Panc1 (cell line): Measurements from ENCODE around the gene TARBP1. TPM values are rescaled to one million over a fixed set of nuclear protein-coding genes. Genes with fewer than 3 reads are reported as not detected.

Experiments
- ATAC-seq: fragments of 200-7000 bp; cut with Tn5 transposase; 2 replicates; pipeline ENCODE4 v1.9.1; 2020; ENCODE audit warnings: mild to moderate bottlenecking, moderate library complexity
- BruUV-seq: library from RNA; stranded (reverse); fragments of 400-500 nt; replicated peaks from 2 replicates; lab custom pipeline; 2021; lab: Mats Ljungman, UMichigan
- CTCF ChIA-PET: fragments of 300-600 bp; sonication (Branson Sonifier 250); formaldehyde crosslinking; loops from one replicate; lab custom pipeline; 2022; ENCODE audit warnings: antibody characterized with exemption; lab: Charles Lee
- POLR2A ChIA-PET: fragments of 300-600 bp; sonication (Branson Sonifier 250); formaldehyde crosslinking; loops from one replicate; lab custom pipeline; 2022; ENCODE audit warnings: antibody characterized with exemption; lab: Charles Lee
- DNase-seq: peaks from one replicate; pipeline ENCODE4 v3.0.0-alpha.2; 2010; ENCODE audit warnings: low read depth, low spot score
- H3K27ac ChIP-seq: 2 replicates; pipeline ENCODE4 v1.5.1; 2011; ENCODE audit warnings: mild to moderate bottlenecking, low read length, inconsistent platforms
- H3K27me3 ChIP-seq: fragments of 200-500 bp; sonication (Bioruptor generic); 2 replicates; pipeline ENCODE4 v1.6.0; 2014; ENCODE audit warnings: low read length, inconsistent platforms; ENCODE audit not compliant: control insufficient read depth, insufficient read depth
- H3K36me3 ChIP-seq: fragments of 200-500 bp; sonication (Bioruptor generic); 2 replicates; pipeline ENCODE4 v1.5.1; 2014; ENCODE audit warnings: inconsistent platforms, mild to moderate bottlenecking, low read length, moderate library complexity; ENCODE audit not compliant: control insufficient read depth, insufficient read depth
- H3K4me1 ChIP-seq: 2 replicates; pipeline ENCODE4 v1.5.1; 2011; ENCODE audit warnings: inconsistent platforms, mild to moderate bottlenecking, low read length, moderate library complexity; ENCODE audit not compliant: control insufficient read depth, insufficient read depth
- H3K4me3 ChIP-seq, 2 experiments: 2 replicates each; pipeline ENCODE4 v1.5.1; 2011 to 2012; ENCODE audit warnings: low read depth in 2 of 2, low read length in 2 of 2, mild to moderate bottlenecking in 2 of 2, inconsistent platforms in 1 of 2, moderate library complexity in 1 of 2
- H3K9me3 ChIP-seq: fragments of 200-500 bp; sonication (Bioruptor generic); 2 replicates; pipeline ENCODE4 v1.5.1; 2014; ENCODE audit warnings: low read depth, mild to moderate bottlenecking, inconsistent platforms, low read length, moderate library complexity; ENCODE audit not compliant: control insufficient read depth, insufficient read depth
- CTCF ChIP-seq: fragments of 450-650 bp; IDR thresholded peaks from 2 replicates; pipeline ENCODE4 v1.5.1; 2017; ENCODE audit warnings: mild to moderate bottlenecking
- POLR2AphosphoS5 ChIP-seq: IDR thresholded peaks from 2 replicates; pipeline ENCODE4 v1.6.1; 2012; ENCODE audit warnings: mild to moderate bottlenecking, low read depth, low read length, moderate library complexity
- REST ChIP-seq, 2 experiments: IDR thresholded peaks; 2 replicates each; pipeline ENCODE4 v1.6.1; 2011 to 2012; ENCODE audit warnings: low read depth in 2 of 2, control low read depth in 1 of 2, low read length in 1 of 2, mild to moderate bottlenecking in 1 of 2, moderate library complexity in 1 of 2; ENCODE audit not compliant: insufficient read depth in 1 of 2
- SIN3A ChIP-seq: IDR thresholded peaks from 2 replicates; pipeline ENCODE4 v1.6.1; 2012; ENCODE audit warnings: low read depth, mild to moderate bottlenecking, low read length, moderate library complexity, borderline replicate concordance; ENCODE audit not compliant: insufficient read depth
- TCF7L2 ChIP-seq: IDR thresholded peaks from 2 replicates; pipeline ENCODE4 v1.6.1; 2011; ENCODE audit warnings: mild to moderate bottlenecking, low read depth, low read length, inconsistent platforms
- in situ Hi-C: cut with HindIII; loops from 2 replicates; pipeline ENCODE4 v1.10.0; 2016; ENCODE audit warnings: low sequenced_read_pairs, low pct_unique_long_range_greater_than_20kb
- intact Hi-C: fragments of 100-400 bp; cut with micrococcal nuclease; formaldehyde crosslinking; loops from one replicate; pipeline ENCODE4 v1.10.0; 2022; ENCODE audit not compliant: unreplicated experiment
- total RNA-seq: library from RNA; stranded (reverse); gene quantifications from one replicate; pipeline ENCODE4 v1.2.1, GENCODE V29; 2021; ENCODE audit not compliant: unreplicated experiment

Gene TARBP1
- total RNA-seq, 1 experiment from 2014 or later: 45.0 TPM

- ChIA-PET CTCF (no interaction called here), POLR2A (no interaction called here)
- Histone ChIP-seq H3K27ac (no peak overlapping the region), H3K9me3 (no peaks in the 10 kb centered on the region), H3K36me3 (no peaks in the 10 kb centered on the region), H3K4me3 (no peak overlapping the region), H3K27me3 (no peaks in the 10 kb centered on the region), H3K4me1 (no peaks in the 10 kb centered on the region)
- DNase-seq: no peak
- BruUV-seq: no TSS peak
- in situ Hi-C loops (no loop called here), intact Hi-C loops (no loop called here)
- TF ChIP-seq SIN3A (no peak), POLR2AphosphoS5 (no peak), REST (IDR thresholded peaks at IDR 0.05; ENCODE audit: insufficient read depth in 1 of 2, low read depth in 2 of 2, low read length in 1 of 2) (no peak), TCF7L2 (no peak), CTCF (no peak)
- ATAC-seq: no peak
Observed at GRCh38 chr1:234345237-234345636, 133.7 kb downstream of the TARBP1 start.

GRCh38 chr1:234342774-234343173 lies 136.2 kb downstream of the TARBP1 start:
- H3K27me3 ChIP-seq: no peaks in the 10 kb centered on the region
- in situ Hi-C loops: no loop called here
- ChIA-PET CTCF (no interaction called here), POLR2A (no interaction called here)
- no peak overlapping the region for H3K4me3 ChIP-seq
- no peaks in the 10 kb centered on the region for H3K4me1 ChIP-seq
- TF ChIP-seq CTCF: no peak
- TF ChIP-seq TCF7L2: no peak
- peaks cover 8% of the 10 kb centered on the region for H3K9me3 ChIP-seq
- BruUV-seq: no TSS peak
- DNase-seq (no peak), ATAC-seq (no peak)
- intact Hi-C loops: no loop called here
- H3K27ac ChIP-seq: no peak overlapping the region
- no peaks in the 10 kb centered on the region for H3K36me3 ChIP-seq

Other genes starting within 250 kb of the TARBP1 start
- 50.1 TPM for gene COA6, start 105.7 kb downstream of the TARBP1 start, total RNA-seq
- 187 TPM for gene IRF2BP2, start 131.0 kb upstream of the TARBP1 start, total RNA-seq